HG03432 (cell line): ENCODE data around the gene COMP.
"Not testable (repeated sequence)": the region's sequence is repeated elsewhere in the genome, so short reads cannot be mapped to it uniquely, and the experiment has no call there.

ENCODE experiments used
- ATAC-seq: cut with Tn5 transposase; IDR thresholded peaks from one replicate; pipeline ENCODE4 v1.9.1; 2021; ENCODE audit warnings: mild to moderate bottlenecking, moderate library complexity; ENCODE audit not compliant: unreplicated experiment

The COMP gene

DNA sequence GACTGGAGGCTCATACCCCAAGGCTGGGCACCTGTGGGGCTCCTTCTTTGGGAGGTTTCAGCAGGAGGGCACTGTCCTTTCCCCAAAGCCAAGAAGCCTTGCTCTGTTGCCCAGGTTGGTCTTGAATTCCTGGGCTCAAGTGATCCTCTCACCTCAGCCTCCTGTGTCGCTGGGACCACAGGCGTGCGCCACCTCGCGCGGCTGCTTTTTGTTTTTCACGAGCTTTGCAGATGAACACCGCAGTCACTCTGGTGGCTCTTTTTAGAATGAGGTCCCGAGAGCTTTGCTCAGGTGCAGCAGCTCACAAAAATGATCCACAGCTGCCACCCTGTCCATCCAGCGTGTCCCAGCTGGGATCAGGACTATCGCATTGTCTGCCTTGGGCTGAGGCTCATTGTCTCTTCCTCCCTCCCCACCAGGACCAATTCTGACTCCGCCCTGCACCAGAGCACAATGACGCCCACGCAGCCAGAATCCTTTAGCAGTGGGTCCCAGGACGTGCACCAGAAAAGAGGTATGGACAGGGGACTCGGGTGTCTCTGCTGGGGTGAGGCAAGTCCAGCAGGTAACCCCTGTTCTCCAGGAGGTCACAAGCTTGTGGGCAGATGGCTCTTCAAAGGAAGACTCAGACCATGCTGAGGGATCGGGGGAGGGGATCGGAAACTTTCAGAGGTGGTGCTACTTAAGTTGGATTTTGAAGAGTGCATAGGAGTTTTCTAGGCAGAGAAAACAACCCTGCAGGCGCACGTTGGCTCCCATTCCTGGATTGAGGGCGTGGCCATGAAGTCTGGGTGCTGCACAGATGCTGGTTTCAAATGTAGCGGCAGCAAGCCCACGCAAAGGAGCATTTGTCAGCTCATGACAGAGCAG is 41.5 kb downstream of the COMP start:
- ATAC-seq: no peak

DNA sequence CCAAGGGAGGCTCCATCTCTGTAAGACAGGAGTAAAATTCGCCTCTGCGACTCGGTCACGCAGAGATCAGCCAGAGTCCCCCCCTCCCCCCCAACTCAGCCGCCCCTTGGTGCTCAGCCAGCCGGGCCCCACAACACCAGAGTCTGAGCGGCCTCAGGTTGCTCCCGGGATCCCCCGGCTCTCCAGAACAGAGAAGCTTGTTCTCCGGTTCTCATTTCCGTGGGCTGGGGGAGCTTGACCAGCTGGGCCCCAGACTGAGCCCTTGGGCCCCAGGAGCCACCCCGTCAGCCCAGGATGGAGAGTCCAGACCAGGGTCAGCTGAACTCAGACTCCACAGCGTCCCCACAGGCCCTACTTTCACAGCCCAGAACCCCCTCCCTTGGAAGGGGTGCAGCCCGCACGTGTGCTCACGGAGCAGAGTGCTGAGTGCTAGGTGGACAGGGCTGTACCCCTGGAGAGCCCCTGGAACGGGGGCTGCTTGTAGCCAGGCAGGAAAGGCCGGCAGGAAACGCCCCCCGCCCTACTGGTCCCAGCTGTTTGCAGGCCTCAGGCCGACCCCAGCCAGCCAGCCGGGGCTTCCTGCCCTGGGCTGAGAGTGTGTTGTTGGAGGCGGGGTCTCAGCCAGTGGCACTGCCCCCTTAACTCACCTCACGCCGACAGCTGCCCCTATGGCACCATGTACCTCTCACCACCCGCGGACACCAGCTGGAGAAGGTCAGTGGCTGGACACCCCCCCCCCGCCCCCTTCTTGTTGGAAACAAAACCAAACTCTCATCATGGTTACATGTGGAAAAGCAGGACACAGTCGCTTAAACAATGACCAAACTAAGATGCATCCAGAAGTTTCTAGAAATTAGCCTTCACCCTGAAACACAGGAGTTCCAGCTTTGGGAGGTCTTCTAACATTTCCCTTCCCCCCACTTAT is 44.4 kb downstream of the COMP start:
- no peak for ATAC-seq

DNA sequence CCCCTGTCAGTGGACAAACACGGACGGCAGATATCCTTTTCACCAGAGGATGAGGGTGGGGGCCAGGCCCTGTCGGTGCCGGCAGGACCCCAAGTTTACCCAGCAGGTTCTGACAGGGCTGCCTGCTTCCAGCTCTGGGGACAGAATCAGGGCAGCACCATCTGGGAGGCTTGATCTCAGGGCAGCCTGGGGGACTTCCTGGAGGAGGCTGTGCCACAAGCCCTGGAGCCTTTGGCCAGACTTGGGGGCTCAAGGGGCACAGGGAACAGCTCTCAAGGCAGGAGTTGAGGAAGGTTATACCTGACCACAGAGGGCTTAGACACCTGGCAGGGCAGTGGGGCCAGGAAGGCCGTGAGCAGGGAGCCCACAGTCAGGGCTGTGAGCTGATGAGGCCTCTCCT is 45.2 kb downstream of the COMP start:
- no peak for ATAC-seq

DNA sequence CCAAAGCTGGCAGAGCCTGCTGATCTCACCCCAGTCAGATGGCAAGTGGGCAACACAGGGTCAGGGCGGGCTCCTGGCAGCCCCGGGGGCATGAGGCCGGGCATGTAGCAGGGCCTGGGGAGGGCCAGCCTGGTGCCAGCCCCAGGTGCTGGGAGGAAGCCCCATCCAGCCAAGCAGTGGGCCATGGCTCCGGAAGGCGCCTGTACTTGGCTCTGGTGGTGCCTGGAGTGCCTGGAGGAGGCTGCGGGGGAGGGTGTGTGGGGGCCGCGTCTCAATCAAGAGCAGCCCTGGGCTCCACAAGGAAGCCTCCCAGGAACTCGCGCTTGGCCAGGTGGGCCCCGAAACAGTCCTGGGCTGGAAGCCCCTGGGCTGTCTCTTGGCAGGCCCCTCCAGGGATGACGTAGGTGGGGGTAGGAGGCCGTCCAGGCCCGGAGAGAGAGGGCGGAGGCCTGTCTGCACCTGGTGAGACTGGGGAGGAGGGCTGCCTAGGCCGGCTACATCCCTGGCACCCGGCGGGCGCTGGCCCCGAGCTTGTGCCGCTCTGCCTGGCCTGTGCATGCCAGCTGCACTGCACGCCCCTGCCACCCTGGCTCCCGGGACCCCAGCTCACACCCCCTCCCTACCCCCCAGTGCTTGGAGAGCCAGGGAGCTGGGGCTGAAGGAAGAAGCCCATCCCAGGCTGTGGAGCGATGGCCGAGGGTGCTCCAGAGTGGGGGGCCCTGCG is 45.9 kb downstream of the COMP start:
- ATAC-seq: no peak

DNA sequence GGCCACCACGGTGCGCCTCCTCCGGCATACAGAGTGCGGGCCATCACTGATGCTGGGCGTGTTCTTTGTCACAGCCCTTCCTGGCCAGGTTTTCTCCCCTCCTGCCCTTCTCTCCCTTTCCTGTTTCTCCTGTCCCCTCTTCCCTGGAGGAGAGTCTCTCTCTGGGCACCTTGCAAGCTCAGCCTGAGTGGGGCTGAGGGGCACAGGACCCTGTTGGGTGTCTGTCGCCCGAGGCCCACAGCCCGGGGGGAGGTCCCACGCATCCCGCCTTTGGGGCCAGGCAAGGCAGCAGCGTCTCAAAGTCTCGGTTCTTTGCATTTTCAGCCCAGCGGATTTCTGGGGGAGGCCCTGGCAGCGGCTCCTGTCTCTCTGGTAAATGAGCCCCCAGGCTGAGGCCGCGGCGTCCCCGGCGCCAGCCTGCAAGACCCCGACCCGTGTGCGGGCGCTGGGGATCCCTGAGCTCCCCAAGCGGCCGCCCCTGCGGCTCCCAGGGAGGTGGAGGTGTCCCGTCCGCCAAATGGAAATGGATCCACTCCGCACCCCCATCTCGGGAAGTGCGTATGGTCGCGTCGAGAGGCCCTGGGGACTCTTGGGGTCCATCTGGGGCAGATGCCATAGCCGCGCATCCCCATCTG is 47.2 kb downstream of the COMP start:
- no peak for ATAC-seq

DNA sequence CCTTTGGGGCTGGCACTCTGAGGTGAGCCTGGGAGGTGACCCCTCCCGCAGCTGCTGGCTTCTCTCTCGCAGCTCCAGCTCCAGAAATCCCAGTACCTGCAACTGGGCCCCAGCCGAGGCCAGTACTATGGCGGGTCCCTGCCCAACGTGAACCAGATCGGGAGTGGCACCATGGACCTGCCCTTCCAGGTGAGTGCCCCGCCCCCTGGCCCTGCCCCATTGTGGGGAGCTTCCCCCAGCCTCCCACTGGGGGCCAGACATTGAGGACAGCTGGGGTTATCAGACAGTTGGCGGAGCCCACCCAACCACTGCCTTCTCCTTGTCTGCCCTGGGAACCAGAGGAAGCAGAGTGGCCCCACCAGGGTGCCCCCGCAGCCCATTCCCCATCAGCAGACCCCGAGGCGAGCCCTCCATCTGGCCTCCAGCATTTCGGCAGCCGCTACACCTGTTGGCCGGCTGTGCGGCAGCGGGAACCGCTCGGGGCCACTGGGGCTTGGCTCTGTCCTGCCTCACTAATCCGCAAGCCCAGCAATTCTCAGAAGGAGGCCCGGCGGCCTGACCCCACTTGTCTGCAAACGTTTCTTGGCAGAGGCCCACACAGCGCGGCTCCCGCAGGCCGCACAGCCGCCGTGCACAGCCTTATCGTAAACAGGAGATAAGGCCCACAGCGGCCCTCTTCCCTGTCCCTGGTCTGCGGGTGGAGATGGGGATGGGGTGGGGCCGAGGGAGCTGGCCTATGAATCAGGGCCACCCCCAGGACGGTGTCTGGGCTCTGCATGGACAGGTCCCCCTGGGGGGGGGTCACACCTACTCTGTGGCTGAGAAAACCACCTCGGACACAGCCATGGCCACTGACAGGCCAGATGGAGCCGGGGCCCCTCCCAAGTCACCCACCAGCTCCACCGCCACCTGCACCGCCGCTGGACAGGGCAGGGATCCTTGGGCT is 48.0 kb downstream of the COMP start:
- no peak for ATAC-seq

DNA sequence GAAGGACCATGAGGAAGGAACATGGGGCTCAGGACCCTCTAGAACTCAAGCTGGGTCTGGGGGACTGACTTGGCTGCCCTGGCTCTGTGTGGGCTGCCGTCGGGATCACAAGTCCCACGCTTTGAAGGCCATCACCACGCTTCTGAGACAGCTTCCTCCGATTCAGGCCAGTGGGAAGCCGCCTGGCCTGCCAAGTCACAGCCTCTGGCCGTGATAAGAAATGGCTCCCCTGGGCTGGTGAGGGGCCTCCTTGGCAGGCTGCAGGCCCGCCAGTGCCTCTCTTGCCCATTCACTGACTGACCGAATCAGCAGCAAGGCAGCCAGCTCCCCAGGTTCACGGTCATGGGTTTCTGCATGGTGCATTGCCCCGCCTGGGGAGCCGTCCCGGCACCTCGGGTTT is 48.8 kb downstream of the COMP start:
- no peak for ATAC-seq

DNA sequence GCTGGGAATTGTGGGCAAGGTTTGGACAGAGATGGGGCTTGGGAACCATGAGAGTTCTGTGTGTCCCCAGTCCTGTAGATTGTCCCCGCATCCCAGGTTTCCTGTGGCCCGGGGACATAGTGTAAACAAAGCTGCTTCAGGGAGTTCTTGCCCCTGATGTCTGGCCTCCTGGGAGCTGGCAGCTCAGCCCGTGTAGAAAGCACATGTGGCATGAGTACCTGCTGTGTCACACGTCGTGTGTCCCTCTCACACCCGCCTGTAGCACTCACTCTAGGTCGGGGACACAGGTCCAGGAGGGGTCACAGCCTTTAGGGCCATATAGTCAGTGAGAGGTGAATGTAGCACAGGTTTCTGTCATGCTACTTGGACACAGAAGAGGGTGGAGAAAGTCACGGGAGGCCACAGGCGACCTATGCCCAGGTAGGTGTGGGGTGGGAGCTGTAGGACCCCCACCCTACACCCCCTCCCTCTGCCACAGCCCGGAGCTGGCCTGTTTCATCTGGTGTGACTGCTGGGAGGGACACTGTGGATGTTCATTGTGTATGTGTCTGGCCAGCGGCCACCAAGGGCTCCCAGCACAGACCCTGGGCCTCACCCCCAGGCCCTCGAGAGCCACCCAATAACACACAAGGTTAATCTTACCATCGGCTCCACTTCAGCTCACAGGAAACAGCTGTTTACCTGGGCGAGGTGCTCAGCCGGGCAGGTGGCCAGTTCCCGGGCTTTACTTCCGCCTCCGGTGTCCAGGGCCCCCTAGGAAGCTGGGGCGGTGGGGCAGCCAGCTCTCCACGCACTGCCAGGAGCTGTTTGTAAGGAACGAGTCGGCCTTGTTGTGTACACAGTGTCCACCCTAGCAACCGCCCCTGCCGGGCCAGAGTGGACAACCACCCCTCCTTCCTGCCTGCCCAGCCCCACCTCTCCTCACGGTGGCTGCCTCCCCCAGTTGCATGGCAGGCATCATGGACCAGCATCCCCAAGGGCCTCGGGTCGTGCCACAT is 49.7 kb downstream of the COMP start:
- ATAC-seq: no peak

DNA sequence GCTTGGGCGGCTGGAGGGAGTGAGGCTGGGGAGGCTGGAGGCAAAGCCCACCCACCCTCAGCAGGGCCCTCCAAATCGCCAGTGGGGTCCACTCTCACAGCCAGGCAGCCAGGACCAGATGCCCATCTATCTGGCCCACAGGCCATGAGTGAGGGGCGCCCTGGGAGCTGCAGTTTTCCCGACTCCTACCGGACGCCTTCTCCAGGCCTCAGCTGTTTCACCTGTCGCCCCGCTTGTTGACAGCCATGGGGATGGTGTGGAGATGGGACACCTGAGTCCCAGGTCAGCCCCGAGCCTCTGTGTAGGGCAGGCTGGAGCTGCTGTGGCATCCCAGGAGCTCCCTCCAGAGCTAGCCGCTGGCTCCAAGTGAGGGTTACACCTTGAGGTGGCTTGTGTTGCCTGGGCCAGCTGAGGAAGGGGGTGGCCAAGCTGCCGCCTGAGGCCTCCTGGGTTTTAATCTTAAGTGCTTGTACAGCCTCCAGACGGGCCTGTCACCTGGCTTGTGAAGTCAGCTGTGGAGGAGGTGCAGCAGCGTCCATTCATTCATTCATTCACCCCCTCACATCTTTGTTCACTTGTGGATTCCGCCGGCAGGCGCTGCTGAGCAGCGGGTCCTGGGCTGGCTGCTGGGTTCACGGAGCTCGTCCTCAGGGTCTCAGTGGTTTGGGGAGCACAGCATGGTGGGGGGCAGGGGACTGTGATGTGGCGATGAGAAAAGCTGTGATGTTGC is 52.0 kb downstream of the COMP start:
- no peak for ATAC-seq

DNA sequence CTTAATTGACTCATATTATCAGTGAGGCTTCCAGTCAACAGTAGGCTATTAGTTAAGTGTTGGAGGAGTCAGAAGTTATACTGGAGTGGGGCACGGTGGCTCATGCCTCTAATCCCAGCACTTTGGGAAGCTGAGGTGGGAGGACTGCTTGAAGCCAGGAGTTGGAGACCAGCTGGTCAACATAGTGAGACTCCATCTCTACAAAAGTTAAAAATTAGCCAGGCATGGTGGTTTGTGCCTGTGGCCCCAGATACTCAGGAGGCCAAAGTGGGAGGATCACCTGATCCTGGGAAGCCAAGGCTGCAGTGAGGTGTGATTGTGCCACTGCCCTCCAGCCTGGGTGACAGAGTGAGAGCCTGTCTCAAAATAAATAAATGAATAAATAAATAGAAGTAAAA is 53.2 kb downstream of the COMP start:
- no peak for ATAC-seq

DNA sequence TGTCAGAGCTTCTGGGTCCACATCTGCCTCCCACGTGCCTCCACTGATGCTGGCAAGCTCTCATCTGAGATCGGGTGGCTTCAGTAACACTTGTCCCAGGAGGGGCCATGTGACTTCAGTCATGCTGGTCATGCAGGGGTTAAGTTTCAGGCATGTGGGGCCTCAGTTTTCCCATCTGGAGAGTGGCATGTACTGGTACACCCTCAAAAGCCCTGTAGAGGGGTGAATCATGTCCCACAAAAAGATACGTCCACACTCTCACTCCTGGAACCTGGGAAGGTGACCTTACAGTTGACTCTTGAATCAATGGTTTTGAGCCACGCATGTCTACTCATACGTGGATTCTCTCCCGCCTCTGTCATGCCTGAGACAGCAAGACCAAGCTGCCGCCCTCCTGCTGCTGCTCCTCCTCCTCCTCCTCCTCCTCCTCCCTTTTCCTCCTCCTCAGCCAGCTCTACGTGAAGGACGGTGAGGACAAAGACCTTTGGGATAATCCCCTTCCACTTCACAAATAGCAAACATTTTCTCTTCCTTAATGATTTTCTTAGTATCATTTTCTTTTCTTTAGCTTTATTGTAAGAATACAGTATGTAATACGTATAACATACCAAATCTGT is 53.7 kb downstream of the COMP start:
- ATAC-seq: no peak

DNA sequence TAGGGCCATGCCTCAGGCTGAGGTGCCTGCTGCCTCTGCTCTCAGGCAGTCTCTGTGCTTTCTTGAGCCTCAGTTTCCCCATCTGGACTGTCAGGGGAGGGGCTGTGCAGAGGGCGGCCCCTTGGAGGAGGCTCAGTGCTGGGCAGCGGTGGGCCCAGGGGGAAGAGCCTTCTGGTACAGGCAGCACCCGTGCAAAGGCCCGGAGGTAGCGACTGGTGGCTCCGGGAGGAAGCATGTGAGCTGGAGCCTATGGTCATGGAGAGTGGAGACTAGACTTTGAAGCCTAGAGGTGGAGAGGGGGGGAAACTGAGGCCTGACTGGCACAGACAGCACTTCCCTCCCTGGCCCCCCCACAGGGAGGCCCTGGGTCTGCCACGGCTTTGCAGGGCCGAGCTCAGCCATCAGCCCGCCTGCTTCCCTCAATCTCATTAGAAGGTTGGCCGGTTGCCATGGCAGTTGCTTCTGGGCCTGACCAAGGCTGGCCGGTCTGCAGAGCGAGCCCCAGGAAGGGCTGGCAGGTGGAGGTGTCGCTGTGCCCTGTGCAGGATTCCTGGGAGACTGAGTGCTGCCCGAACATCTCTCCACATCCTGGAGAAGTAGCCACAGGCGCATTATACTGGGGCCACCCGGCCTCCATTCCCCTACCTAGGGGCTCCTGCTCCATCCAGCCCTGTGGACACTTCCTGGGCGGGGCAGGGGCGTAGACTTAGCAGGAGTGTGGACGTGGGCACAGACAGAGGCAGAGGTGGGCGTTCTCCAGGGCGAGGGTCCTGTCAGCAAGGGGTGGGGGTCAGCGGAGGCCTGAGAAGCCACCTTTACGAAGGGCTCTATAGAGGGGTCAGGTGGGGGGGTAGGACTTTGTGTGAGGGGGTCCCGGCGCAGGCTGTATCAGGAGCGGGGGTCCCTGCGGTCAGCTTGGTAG is 54.4 kb downstream of the COMP start:
- no peak for ATAC-seq

DNA sequence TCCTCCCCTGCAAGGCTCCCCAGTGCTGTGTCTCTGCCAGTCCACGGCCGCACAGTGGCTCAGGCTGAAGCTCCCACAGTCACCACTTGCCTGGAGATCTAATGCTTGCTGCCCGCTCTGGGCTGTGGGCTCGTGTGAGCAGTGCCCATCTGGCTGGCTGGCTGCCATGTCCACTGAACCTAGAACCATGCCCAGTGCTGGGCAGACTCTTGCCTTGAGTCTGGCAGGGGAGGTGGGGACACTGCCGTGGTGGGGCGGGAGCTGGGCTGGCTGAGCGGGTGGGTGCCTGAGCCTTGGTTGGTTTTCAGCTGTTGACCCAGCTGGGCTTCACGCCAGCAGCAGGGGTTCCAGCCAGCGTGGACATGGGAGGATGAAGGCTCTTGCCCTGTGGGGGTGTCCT is 55.4 kb downstream of the COMP start:
- ATAC-seq: no peak

DNA sequence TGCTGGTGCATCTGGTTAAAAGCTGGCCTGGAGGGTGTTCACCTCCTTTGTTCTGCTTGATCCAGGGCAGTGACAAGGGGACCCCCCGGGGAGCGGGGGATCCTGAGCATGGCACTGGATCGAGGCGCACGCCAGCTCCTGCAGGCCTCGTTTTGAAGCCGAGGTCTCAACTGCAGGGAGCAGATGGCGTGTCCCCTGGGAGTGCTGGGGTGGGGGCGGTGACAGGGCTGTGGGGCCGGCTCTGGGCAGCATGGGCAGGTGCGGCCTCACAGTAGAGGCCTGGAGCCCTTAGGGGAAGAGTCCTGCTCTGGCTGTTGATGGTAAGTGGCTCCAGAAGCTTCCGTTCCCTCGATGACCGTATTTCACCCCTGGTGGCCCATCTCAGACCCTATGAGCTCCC is 55.8 kb downstream of the COMP start:
- ATAC-seq: no peak

DNA sequence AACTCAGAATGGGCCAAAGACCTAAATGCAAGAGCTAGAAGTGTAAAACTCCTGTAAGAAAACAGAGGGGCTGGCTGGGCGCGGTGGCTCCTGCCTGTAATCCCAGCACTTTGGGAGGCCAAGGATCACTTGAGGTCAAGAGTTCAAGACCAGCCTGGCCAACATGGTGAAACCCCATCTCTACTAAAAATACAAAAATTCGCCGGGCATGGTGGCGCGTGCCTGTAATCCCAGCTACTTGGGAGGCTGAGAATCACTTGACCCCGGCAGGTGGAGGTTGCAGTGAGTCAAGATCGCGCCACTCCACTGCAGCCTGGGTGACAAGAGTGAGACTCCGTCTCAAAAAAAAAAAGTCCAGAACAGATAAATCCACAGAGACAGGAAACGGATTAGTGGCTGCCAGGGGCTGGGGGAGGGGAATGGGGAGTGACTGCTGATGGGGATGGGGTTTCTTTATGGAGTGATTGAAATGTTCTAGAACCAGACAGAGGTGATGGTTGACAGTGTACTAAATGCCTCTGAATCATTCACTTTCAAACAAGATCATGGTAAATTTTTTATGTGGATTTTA is 57.3 kb downstream of the COMP start:
- not testable (repeated sequence) for ATAC-seq

DNA sequence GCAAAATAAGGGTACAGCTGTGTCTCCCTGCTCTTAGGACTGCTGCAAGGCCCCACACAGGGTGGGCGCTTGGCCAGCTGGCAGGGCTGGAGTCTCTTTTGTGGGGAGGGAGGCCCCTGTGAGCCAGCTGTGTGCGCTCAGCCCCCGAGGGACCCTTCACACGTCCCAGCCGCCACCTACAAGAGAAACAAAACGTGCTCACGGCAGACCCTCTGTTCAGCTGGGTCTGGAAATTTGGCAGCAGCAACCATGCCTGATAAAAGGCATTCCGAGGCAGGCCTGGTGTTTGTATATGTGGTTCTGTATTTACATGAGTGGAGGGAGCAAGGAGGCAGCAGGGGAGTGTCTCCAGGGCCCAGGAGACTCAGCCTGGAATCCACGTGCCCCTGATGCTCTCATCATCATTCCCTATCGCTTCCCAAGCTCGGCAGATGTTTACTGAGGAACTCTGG is 57.9 kb downstream of the COMP start:
- ATAC-seq: no peak
